ENCODE data around the gene SLC1A5.

The SLC1A5 gene

GRCh38 chr19:46741447-46741846 lies 46.9 kb downstream of the SLC1A5 start:
- DNase-seq, result no peak

GRCh38 chr19:46739290-46739771 lies 49.1 kb downstream of the SLC1A5 start:
- DNase-seq, result no peak

GRCh38 chr19:46737761-46738171 lies 50.6 kb downstream of the SLC1A5 start:
- no peak for DNase-seq

GRCh38 chr19:46737298-46737654 lies 51.1 kb downstream of the SLC1A5 start:
- no peak for DNase-seq

- no peak for DNase-seq
Observed at GRCh38 chr19:46736531-46737297, 51.7 kb downstream of the SLC1A5 start.

- no peak for DNase-seq
Observed at GRCh38 chr19:46733690-46734292, 54.6 kb downstream of the SLC1A5 start.

GRCh38 chr19:46732966-46733689 lies 55.3 kb downstream of the SLC1A5 start:
- no peak for DNase-seq

- DNase-seq, result no peak
Observed at GRCh38 chr19:46732172-46732938, 56.0 kb downstream of the SLC1A5 start.

GRCh38 chr19:46731584-46731983 lies 56.8 kb downstream of the SLC1A5 start:
- no peak for DNase-seq

GRCh38 chr19:46731007-46731501 lies 57.3 kb downstream of the SLC1A5 start:
- no peak for DNase-seq

GRCh38 chr19:46730595-46730994 lies 57.8 kb downstream of the SLC1A5 start:
- DNase-seq, result no peak

- DNase-seq, result no peak
Observed at GRCh38 chr19:46730187-46730586, 58.2 kb downstream of the SLC1A5 start.

- DNase-seq, result no peak
Observed at GRCh38 chr19:46729696-46730095, 58.7 kb downstream of the SLC1A5 start.

GRCh38 chr19:46728693-46729339 lies 59.6 kb downstream of the SLC1A5 start:
- no peak for DNase-seq

- DNase-seq, result no peak
Observed at GRCh38 chr19:46728208-46728607, 60.2 kb downstream of the SLC1A5 start.

GRCh38 chr19:46727757-46728156 lies 60.6 kb downstream of the SLC1A5 start:
- DNase-seq, result no peak

- DNase-seq, result no peak
Observed at GRCh38 chr19:46726971-46727501, 61.4 kb downstream of the SLC1A5 start.

GRCh38 chr19:46726551-46726950 lies 61.8 kb downstream of the SLC1A5 start:
- no peak for DNase-seq

- DNase-seq, result no peak
Observed at GRCh38 chr19:46725859-46726393, 62.5 kb downstream of the SLC1A5 start.

- DNase-seq, result no peak
Observed at GRCh38 chr19:46725036-46725820, 63.2 kb downstream of the SLC1A5 start.
